Measurements from ENCODE around the gene CALN1.

The CALN1 gene

DNA sequence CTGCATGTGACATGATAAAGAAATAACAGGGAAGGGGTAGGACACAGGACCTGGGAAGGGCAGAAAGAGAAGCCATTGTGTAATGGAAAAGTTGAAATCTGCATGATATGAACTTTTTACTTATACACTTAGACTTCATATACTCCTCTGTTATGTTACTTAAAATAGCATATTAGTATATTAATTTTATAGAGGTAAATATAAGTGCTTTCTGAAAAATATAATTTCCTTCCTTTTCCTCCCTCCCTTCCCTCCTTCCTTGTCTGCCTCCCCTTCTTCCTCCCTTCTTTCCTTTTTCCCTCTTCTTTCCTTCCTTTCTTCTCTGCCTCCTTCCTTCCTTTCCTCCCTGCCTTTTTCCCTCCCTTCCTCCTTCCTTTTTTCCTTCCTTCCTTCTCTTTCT, 363.7 kb downstream of the CALN1 start:
- TF ChIP-seq TAF1 (IDR thresholded peaks at IDR 0.05; ENCODE audit: borderline replicate concordance, low read depth, low read length): no peak
- no peak for TF ChIP-seq POLR2A (IDR thresholded peaks at IDR 0.05; ENCODE audit: low read depth, low read length)
- no peak for TF ChIP-seq POLR2AphosphoS5 (IDR thresholded peaks at IDR 0.05; ENCODE audit: low read depth, low read length)
- DNase-seq (ENCODE audit: insufficient read length) (no peak), FAIRE-seq (no peak)

DNA sequence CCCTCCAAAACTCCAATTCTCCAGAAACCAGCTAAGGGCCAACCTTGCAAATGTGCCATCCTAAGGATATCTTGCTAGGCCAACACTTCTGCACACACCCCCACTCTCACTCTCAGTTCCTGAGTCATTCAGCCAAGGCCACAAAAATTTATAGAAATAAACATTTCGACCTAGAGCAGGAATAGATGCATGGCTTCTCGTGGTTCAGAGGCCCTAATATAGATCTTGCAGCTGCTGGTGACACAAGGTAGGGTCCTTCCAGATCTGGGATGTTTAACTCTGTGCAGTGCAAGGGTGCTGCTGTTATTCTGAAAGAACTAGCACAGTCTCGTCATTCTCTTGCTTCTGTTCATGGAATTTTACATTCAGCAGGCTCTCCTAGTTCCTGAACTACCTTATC, 369.3 kb downstream of the CALN1 start:
- no peak for DNase-seq (ENCODE audit: insufficient read length)
- no peak for TF ChIP-seq POLR2A (IDR thresholded peaks at IDR 0.05; ENCODE audit: low read depth, low read length)
- TF ChIP-seq TAF1 (IDR thresholded peaks at IDR 0.05; ENCODE audit: borderline replicate concordance, low read depth, low read length): no peak
- TF ChIP-seq POLR2AphosphoS5 (IDR thresholded peaks at IDR 0.05; ENCODE audit: low read depth, low read length): no peak
- FAIRE-seq: no peak

DNA sequence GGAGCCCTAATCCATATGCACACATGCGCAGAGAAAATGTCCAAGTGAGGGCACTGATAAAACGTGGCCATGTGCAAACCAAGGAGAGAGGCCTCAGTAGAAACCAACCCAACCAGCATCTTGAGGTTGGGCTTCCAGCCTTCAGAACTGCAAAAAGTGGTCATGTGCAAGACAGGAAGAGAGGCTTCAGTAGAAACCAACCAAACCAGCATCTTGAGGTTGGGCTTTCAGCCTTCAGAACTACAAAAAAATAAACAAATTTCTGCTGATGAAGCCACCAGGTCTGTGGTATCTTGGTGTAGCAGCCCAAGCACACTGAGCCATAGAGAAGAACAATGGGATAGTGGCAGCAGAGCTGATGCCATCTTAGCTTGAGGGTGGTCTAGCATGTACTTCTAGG, 371.5 kb downstream of the CALN1 start:
- no peak for TF ChIP-seq POLR2AphosphoS5 (IDR thresholded peaks at IDR 0.05; ENCODE audit: low read depth, low read length)
- TF ChIP-seq POLR2A (IDR thresholded peaks at IDR 0.05; ENCODE audit: low read depth, low read length): no peak
- FAIRE-seq: no peak

DNA sequence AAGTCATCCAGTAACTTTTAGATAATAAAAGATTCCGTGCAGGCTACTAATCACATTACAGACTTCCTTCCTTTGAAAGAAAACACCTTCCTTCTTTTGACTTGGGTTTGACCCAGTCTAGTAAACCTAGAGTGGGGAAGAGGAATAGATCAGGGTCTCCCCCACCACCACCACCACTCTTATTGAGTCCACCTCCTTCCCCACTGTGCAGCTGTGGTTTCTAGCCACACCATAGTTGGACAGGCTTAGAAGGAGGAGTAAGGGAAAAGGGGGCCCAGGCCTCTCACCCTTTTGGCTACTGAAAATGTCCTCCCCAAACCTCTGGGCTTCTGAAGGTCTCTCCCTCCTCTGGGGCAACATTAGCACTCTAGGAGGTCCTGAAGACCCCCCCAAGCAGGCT, 372.7 kb downstream of the CALN1 start:
- FAIRE-seq (no peak), DNase-seq (ENCODE audit: insufficient read length) (no peak)
- no peak for TF ChIP-seq POLR2AphosphoS5 (IDR thresholded peaks at IDR 0.05; ENCODE audit: low read depth, low read length)
- no peak for TF ChIP-seq TAF1 (IDR thresholded peaks at IDR 0.05; ENCODE audit: borderline replicate concordance, low read depth, low read length)
- TF ChIP-seq POLR2A (IDR thresholded peaks at IDR 0.05; ENCODE audit: low read depth, low read length): no peak

More for the DNA sequence above, 371.5 kb downstream of the CALN1 start:
- no peak for DNase-seq (ENCODE audit: insufficient read length)

DNA sequence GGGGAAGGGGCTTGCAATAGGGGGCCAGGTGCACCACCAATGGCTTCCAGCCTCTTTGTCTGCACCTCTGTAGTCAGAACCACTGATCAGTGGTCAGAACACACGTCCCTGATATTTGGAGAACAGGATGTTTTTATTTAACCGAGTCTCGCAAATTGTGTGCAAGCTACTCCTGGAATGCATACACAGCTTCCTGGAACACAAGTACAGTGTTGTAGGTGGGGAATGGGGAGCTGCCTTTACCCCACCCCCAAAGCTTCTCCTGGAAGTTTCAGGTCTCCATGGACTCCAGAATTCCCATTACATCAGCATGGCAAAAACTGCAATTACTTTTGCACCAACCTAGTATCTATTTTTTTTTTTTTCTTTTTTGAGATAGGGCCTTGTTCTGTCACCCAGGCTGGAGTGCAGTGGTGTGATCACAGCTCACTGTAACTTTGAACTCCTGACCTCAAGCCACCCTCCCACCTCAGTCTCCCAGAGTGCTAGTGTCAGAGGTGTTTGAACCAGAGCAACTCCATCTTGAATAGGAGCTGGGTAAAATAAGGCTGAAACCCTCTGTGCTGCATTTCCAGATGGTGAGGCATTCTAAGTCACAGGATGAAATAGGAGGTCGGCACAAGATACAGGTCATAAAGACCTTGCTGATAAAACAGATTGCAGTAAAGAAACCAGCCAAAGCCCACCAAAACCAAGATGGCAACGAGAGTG, 374.0 kb downstream of the CALN1 start:
- no peak for TF ChIP-seq TAF1 (IDR thresholded peaks at IDR 0.05; ENCODE audit: borderline replicate concordance, low read depth, low read length)
- TF ChIP-seq POLR2AphosphoS5 (IDR thresholded peaks at IDR 0.05; ENCODE audit: low read depth, low read length): no peak
- TF ChIP-seq POLR2A (IDR thresholded peaks at IDR 0.05; ENCODE audit: low read depth, low read length): no peak
- DNase-seq (ENCODE audit: insufficient read length): no peak
- FAIRE-seq: no peak

DNA sequence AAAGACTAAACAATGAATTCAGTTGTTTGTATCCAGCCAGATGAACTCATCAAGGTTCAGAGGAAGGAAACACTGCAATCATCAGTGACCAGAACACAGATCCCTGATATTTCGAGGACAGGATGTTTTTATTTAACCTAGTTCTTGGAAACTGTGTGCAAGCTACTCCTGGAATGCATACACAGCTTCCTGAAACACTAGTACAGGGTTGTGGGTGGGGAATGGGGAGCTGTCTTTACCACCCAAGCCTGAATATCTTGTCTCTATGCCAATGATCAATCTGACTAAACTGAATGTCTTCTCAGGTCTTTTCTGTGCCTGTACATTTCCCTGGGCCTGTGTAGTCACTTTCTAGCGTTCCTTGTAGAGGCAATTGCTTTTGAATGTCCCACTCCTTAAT, 374.6 kb downstream of the CALN1 start:
- FAIRE-seq (no peak), DNase-seq (ENCODE audit: insufficient read length) (no peak)
- TF ChIP-seq TAF1 (IDR thresholded peaks at IDR 0.05; ENCODE audit: borderline replicate concordance, low read depth, low read length) (no peak), POLR2AphosphoS5 (IDR thresholded peaks at IDR 0.05; ENCODE audit: low read depth, low read length) (no peak), POLR2A (IDR thresholded peaks at IDR 0.05; ENCODE audit: low read depth, low read length) (no peak)

DNA sequence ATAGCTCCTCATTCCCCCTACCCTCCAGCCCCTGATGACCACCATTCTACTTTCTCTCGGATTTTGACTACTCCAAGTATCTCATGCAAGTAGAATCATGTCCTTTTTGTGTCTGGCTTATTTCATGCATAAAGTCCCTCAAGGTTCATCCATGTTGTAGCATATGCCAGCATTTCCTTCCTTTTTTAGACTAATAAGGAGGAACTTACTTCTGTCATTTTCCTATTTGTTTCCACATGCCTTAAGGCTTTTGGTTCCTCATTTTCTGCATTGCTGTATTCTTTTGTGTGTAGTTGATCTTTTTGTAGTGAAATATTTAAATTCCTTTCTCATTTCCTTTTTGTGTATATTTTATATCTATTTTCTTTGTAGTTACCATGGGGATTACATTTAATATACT, 376.9 kb downstream of the CALN1 start:
- TF ChIP-seq POLR2A (IDR thresholded peaks at IDR 0.05; ENCODE audit: low read depth, low read length) (no peak), POLR2AphosphoS5 (IDR thresholded peaks at IDR 0.05; ENCODE audit: low read depth, low read length) (no peak)
- FAIRE-seq (no peak), DNase-seq (ENCODE audit: insufficient read length) (no peak)

DNA sequence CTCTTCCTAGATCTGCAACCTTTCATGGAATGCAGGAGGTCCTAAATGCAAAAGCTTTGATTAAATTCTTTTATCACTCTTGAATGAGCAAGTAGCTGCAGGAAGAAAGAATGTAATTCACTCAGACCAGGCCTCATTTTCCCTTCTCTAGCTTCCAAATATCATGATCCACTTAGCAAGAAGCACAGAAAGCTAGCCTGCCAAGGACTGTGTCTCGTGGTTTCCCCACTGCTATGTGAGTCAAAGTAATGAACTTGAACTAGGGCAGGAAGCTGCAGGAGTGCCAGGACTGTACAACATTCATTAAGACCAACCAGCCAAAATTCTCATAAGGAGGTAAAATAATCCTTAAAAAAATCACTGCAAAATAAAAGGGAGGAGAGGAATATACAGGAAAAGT, 379.2 kb downstream of the CALN1 start:
- no peak for FAIRE-seq
- no peak for DNase-seq (ENCODE audit: insufficient read length)
- TF ChIP-seq POLR2AphosphoS5 (IDR thresholded peaks at IDR 0.05; ENCODE audit: low read depth, low read length): no peak
- TF ChIP-seq TAF1 (IDR thresholded peaks at IDR 0.05; ENCODE audit: borderline replicate concordance, low read depth, low read length): no peak
- no peak for TF ChIP-seq POLR2A (IDR thresholded peaks at IDR 0.05; ENCODE audit: low read depth, low read length)

DNA sequence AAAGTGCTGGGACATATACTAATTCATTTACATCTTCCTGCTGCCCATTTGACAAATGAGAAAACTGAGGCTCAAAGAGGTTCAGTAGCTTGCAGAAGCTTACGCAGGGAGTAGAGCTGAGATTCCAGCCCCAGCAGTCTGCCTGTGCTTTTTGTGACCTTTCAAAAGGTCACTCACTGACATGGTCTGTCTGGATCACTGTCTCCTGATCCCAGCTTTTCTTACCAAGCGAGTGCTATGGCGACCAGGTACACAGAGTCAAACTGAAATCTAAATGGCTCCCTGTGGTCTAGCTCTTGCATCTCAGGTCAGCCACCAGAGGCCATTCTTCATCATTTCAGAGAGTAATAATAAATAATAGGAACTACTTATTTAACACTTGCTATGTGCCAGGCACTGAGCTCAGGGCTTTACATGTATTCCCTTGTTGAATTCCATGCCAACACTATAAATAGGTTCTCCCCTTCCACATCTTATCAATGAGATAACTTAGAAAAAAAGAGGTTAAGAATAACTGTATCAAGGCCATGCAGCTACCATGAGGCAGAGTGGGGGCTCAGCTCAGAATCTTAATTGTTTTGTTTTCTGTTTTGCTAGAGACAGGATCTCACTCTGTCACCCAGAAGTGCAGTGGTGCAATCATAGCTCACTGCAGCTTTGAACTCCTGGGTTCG, 381.0 kb downstream of the CALN1 start:
- FAIRE-seq (no peak), DNase-seq (ENCODE audit: insufficient read length) (no peak)
- no peak for TF ChIP-seq POLR2AphosphoS5 (IDR thresholded peaks at IDR 0.05; ENCODE audit: low read depth, low read length)
- TF ChIP-seq TAF1 (IDR thresholded peaks at IDR 0.05; ENCODE audit: borderline replicate concordance, low read depth, low read length): no peak
- no peak for TF ChIP-seq POLR2A (IDR thresholded peaks at IDR 0.05; ENCODE audit: low read depth, low read length)

DNA sequence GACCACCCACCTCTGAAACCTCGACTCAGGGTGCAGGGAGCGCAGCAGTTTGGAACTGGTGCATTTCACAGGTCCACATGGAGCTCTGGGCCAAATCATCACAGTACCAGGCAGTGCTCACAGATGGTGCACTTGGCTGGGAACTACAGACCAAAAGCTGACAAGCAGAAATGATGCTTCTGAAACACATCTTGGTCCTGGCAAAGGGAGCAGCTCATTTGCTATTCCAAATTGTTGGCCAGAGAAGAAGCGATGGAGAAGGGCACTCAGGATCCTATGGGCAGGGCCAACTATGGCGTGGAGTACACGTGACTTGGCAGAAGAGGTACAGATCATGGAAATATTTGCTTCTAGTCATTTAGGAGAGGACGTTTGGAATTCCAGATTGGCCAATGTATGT, 383.9 kb downstream of the CALN1 start:
- DNase-seq (ENCODE audit: insufficient read length) (no peak), FAIRE-seq (no peak)
- TF ChIP-seq POLR2AphosphoS5 (IDR thresholded peaks at IDR 0.05; ENCODE audit: low read depth, low read length): no peak
- no peak for TF ChIP-seq TAF1 (IDR thresholded peaks at IDR 0.05; ENCODE audit: borderline replicate concordance, low read depth, low read length)
- no peak for TF ChIP-seq POLR2A (IDR thresholded peaks at IDR 0.05; ENCODE audit: low read depth, low read length)

DNA sequence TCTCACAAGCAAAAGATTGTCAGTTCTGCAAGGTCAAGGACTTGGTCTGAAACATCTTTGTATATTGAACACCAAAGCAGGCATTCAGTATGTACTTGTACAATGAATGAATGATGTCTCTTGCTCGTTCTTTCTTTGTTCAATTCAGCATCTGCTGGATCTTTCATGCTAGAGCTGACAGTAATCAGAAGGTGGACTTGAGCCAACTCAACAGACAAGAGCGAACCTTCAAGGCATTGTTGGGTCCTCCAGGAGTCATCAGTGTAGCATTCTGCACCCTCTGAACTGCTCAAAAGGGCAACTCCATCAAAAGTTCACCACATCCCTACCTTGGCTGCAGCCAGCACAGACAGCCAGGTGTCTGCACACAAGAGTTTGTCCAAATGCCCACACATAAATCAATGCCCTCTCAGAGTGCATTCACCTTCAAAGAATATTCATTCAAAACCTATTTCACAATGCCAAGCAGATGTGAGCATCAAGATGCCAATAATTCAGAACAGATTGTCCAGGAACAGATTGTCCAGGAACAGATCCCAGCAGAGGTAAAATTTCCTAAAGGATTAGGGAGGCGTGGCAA, 386.7 kb downstream of the CALN1 start:
- TF ChIP-seq POLR2A (IDR thresholded peaks at IDR 0.05; ENCODE audit: low read depth, low read length): no peak
- TF ChIP-seq TAF1 (IDR thresholded peaks at IDR 0.05; ENCODE audit: borderline replicate concordance, low read depth, low read length): no peak
- no peak for TF ChIP-seq POLR2AphosphoS5 (IDR thresholded peaks at IDR 0.05; ENCODE audit: low read depth, low read length)
- DNase-seq (ENCODE audit: insufficient read length): no peak
- no peak for FAIRE-seq

DNA sequence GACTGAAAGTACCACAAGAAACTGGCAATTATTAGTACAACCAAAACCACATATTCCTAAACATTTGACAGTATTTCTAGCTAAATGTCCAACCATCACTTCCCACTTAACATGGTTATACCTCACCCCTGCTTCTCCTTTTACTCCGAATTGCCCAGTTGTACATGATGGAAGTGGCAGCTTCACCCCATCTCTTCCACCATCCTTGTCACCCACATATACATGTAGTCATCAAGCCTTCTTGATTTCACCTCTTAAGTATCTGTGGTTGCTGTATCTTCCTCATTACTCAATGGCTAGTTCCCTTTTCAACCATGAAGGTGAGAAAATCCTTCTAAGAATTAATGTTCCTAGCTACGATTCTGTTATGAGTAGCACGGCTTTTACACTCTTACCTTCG, 388.2 kb downstream of the CALN1 start:
- no peak for FAIRE-seq
- no peak for DNase-seq (ENCODE audit: insufficient read length)
- no peak for TF ChIP-seq POLR2AphosphoS5 (IDR thresholded peaks at IDR 0.05; ENCODE audit: low read depth, low read length)
- TF ChIP-seq POLR2A (IDR thresholded peaks at IDR 0.05; ENCODE audit: low read depth, low read length): no peak
- TF ChIP-seq TAF1 (IDR thresholded peaks at IDR 0.05; ENCODE audit: borderline replicate concordance, low read depth, low read length): no peak
